HCT116 (cell line): ENCODE measurements around the gene SPDL1. TPM values are rescaled to one million over a fixed set of nuclear protein-coding genes. Genes with fewer than 3 reads are reported as not detected.

ENCODE experiments used
- ATAC-seq: fragments of 200-7000 bp; cut with Tn5 transposase; 2 replicates; pipeline ENCODE4 v1.9.1; 2020; ENCODE audit warnings: mild to moderate bottlenecking, moderate library complexity
- BruUV-seq: library from RNA; stranded (reverse); fragments of 400-500 nt; replicated peaks from 2 replicates; lab custom pipeline; 2021; lab: Mats Ljungman, UMichigan
- CTCF ChIA-PET: fragments of 300-600 bp; sonication (Branson Sonifier 250); formaldehyde crosslinking; loops from one replicate; lab custom pipeline; 2021; ENCODE audit warnings: antibody characterized with exemption; lab: Charles Lee
- POLR2A ChIA-PET: fragments of 300-600, 350-600 bp; sonication (Branson Sonifier 250); formaldehyde crosslinking; loops from one replicate; lab custom pipeline; 2021; ENCODE audit warnings: antibody characterized with exemption; lab: Charles Lee
- RAD21 ChIA-PET, 2 experiments: fragments of 300-600 bp; sonication (Branson Sonifier 250); formaldehyde crosslinking; loops; one replicate each; lab custom pipeline; 2023; ENCODE audit warnings: low total read pairs in 2 of 2; ENCODE audit not compliant: uncharacterized antibody in 2 of 2, unreplicated experiment in 2 of 2, low non-redundant PET in 1 of 2; lab: Charles Lee
- DNase-seq: peaks from one replicate; pipeline ENCODE4 v3.0.0-alpha.2; 2010; ENCODE audit warnings: low read depth, low spot score
- H2AFZ ChIP-seq: fragments of 200-600 bp; shearing (Covaris generic), sonication (generic); 2 replicates; pipeline ENCODE4 v1.6.1; 2017; ENCODE audit warnings: low read depth, mixed run types, mixed read lengths, antibody characterized with exemption, low read length; ENCODE audit not compliant: poor library complexity, severe bottlenecking
- H3K27ac ChIP-seq: 2 replicates; pipeline ENCODE4 v1.5.1; 2012; ENCODE audit warnings: low read depth, low read length
- H3K27me3 ChIP-seq: fragments of 200-600 bp; sonication (generic); 2 replicates; pipeline ENCODE4 v1.6.1; 2016; ENCODE audit warnings: mixed run types, low read length, mixed read lengths; ENCODE audit not compliant: insufficient read depth
- H3K36me3 ChIP-seq, 2 experiments: fragments of 200-500 bp in 1 of 2; fragments of 200-600 bp in 1 of 2; sonication (Bioruptor generic) in 1 of 2; sonication (generic) in 1 of 2; 2 replicates each; pipeline versions ENCODE4 v1.5.1 to v1.6.1; 2014 to 2016; ENCODE audit warnings: low read length in 2 of 2, inconsistent platforms in 1 of 2, mixed read lengths in 1 of 2, mixed run types in 1 of 2; ENCODE audit not compliant: insufficient read depth in 2 of 2, control insufficient read depth in 1 of 2
- H3K4me1 ChIP-seq, 2 experiments: fragments of 200-600 bp in 1 of 2; sonication (generic) in 1 of 2; 2 replicates each; pipeline versions ENCODE4 v1.5.1 to v1.6.1; 2012 to 2017; ENCODE audit warnings: low read length in 2 of 2, inconsistent platforms in 1 of 2, mild to moderate bottlenecking in 1 of 2, mixed read lengths in 1 of 2, mixed run types in 1 of 2, moderate library complexity in 1 of 2; ENCODE audit not compliant: insufficient read depth in 2 of 2, control insufficient read depth in 1 of 2
- H3K4me2 ChIP-seq: fragments of 200-600 bp; sonication (generic); 2 replicates; pipeline ENCODE4 v1.6.1; 2017; ENCODE audit warnings: mixed run types, low read length, mixed read lengths
- H3K4me3 ChIP-seq, 2 experiments: fragments of 200-600 bp in 1 of 2; sonication (generic) in 1 of 2; replicated peaks in 1 of 2; 2 replicates each; pipeline ENCODE4 v1.5.1; 2011 to 2016; ENCODE audit warnings: low read length in 2 of 2, control low read depth in 1 of 2, low read depth in 1 of 2, mild to moderate bottlenecking in 1 of 2, mixed read lengths in 1 of 2, mixed run types in 1 of 2
- H3K79me2 ChIP-seq: fragments of 200-600 bp; sonication (generic); 2 replicates; pipeline ENCODE4 v1.6.1; 2017; ENCODE audit warnings: mild to moderate bottlenecking, mixed run types, low read length, moderate library complexity, mixed read lengths; ENCODE audit not compliant: insufficient read depth
- H3K9ac ChIP-seq: fragments of 200-600 bp; sonication (generic); 2 replicates; pipeline ENCODE4 v1.6.1; 2016; ENCODE audit warnings: low read length, mixed read lengths
- H3K9me2 ChIP-seq: fragments of 200-600 bp; sonication (generic), shearing (Covaris generic); 2 replicates; pipeline ENCODE4 v1.6.1; 2017; ENCODE audit warnings: mixed run types, mild to moderate bottlenecking, moderate library complexity; ENCODE audit not compliant: insufficient read depth
- H3K9me3 ChIP-seq, 2 experiments: fragments of 200-500 bp in 1 of 2; fragments of 200-600 bp in 1 of 2; sonication (Bioruptor generic) in 1 of 2; sonication (generic) in 1 of 2; 2 replicates each; pipeline ENCODE4 v1.6.1; 2014 to 2017; ENCODE audit warnings: low read length in 2 of 2, mixed read lengths in 2 of 2, inconsistent platforms in 1 of 2, low read depth in 1 of 2, mild to moderate bottlenecking in 1 of 2, mixed run types in 1 of 2, moderate library complexity in 1 of 2; ENCODE audit not compliant: control insufficient read depth in 1 of 2, insufficient read depth in 1 of 2
- H4K20me1 ChIP-seq: fragments of 200-600 bp; sonication (generic), shearing (Covaris generic); 2 replicates; pipeline ENCODE4 v1.6.1; 2017; ENCODE audit warnings: mixed run types, mild to moderate bottlenecking, moderate library complexity; ENCODE audit not compliant: insufficient read depth
- POLR2AphosphoS5 ChIP-seq: IDR thresholded peaks from 2 replicates; pipeline ENCODE4 v1.6.1; 2011; ENCODE audit warnings: mild to moderate bottlenecking, low read depth, low read length, moderate library complexity
- ZBTB33 ChIP-seq: IDR thresholded peaks from 2 replicates; pipeline ENCODE4 v1.6.1; 2011; ENCODE audit warnings: mild to moderate bottlenecking, low read length, moderate library complexity; ENCODE audit not compliant: insufficient replicate concordance; ENCODE audit errors: extremely low read depth
- ZFX ChIP-seq: fragments of 450-650 bp; IDR thresholded peaks from 2 replicates; pipeline ENCODE4 v1.6.1; 2017
- intact Hi-C: fragments of 100-400 bp; cut with micrococcal nuclease; formaldehyde crosslinking; loops from 2 replicates; pipeline ENCODE4 v1.10.0; 2022
- total RNA-seq: library from RNA; stranded (reverse); gene quantifications from one replicate; pipeline ENCODE4 v1.2.1, GENCODE V29; 2021; ENCODE audit not compliant: unreplicated experiment

SPDL1 gene
- total RNA-seq, 1 experiment from 2014 or later = 28.5 TPM

- no peak overlapping the region for H3K9ac ChIP-seq
- intact Hi-C loops = no loop called here
- H4K20me1 ChIP-seq = no peaks in the 10 kb centered on the region
- H3K27ac ChIP-seq = no peak overlapping the region
- POLR2A ChIA-PET = no interaction called here
- H3K9me3 ChIP-seq = no peaks in the 10 kb centered on the region
- H3K9me2 ChIP-seq = no peaks in the 10 kb centered on the region
- DNase-seq = no peak
- peaks cover 16% of the 10 kb centered on the region for H3K27me3 ChIP-seq
- ATAC-seq = no peak
- TF ChIP-seq ZFX (no peak), ZBTB33 (no peak)
- no peak overlapping the region for H2AFZ ChIP-seq
- RAD21 ChIA-PET = no interaction called here
- no peak overlapping the region for H3K4me2 ChIP-seq
- H3K36me3 ChIP-seq = no peaks in the 10 kb centered on the region
- no peak overlapping the region for H3K4me3 ChIP-seq
- CTCF ChIA-PET = no interaction called here
- no peaks in the 10 kb centered on the region for H3K79me2 ChIP-seq
- no TSS peak for BruUV-seq
- no peaks in the 10 kb centered on the region for H3K4me1 ChIP-seq
These were observed 26.1 kb downstream of the SPDL1 start for GRCh38 chr5:169609716-169610115.

GRCh38 chr5:169610606-169611005 lies 27.0 kb downstream of the SPDL1 start:
- BruUV-seq = no TSS peak
- Histone ChIP-seq H3K4me1 (no peaks in the 10 kb centered on the region), H4K20me1 (no peaks in the 10 kb centered on the region), H3K4me2 (no peak overlapping the region), H3K79me2 (no peaks in the 10 kb centered on the region), H3K4me3 (no peak overlapping the region), H3K36me3 (no peaks in the 10 kb centered on the region), H2AFZ (no peak overlapping the region), H3K9me2 (no peaks in the 10 kb centered on the region), H3K9ac (no peak overlapping the region), H3K27ac (no peak overlapping the region), H3K9me3 (no peaks in the 10 kb centered on the region)
- DNase-seq (no peak), ATAC-seq (no peak)
- POLR2A ChIA-PET = no interaction called here
- RAD21 ChIA-PET = no interaction called here
- intact Hi-C loops = no loop called here
- CTCF ChIA-PET = no interaction called here
- no peak for TF ChIP-seq POLR2AphosphoS5
- TF ChIP-seq, all 23 proteins: peak for 0
- peaks cover 21% of the 10 kb centered on the region for H3K27me3 ChIP-seq
